ENCODE data around the gene ZBTB38. TPM values are rescaled to one million over a fixed set of nuclear protein-coding genes. Genes with fewer than 3 reads are reported as not detected.

Gene ZBTB38
- total and polyA plus RNA-seq, 2 experiments from 2014 or later, result 8.7 to 11.5 TPM

DNA sequence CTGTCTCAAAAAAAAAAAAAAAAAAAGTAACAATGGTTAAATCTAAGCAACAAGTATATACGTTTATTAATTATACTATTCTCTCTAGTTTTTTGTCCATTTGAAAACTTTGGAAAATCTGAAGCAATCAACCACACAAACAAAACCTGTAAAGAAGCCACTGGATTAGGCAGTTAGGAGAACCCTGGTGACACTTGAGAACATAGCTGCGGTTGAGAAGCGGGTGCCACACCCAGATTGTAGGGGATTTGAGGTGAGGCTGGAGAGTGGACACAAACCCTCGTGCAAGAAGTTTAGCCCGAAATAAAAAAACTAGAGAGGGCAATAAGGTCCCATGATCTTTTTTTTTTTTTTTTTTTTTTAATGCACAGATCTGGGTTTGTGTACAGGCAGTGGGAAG lies 25.9 kb upstream of the ZBTB38 start:
- no peaks in the 10 kb centered on the region for H3K36me3 Mint-ChIP-seq (ENCODE audit: low read depth)
- no peak overlapping the region for H3K4me3 ChIP-seq
- H3K27me3 ChIP-seq (ENCODE audit: insufficient read depth), result no peaks in the 10 kb centered on the region
- no peak for DNase-seq (ENCODE audit: low spot score)
- peaks cover 12% of the 10 kb centered on the region for H3K27me3 Mint-ChIP-seq (ENCODE audit: insufficient read depth, low read depth, poor library complexity)
- H3K4me2 ChIP-seq, result no peak overlapping the region
- no peaks in the 10 kb centered on the region for H4K20me1 ChIP-seq (replicated peaks; ENCODE audit: insufficient read depth)
- no peaks in the 10 kb centered on the region for H3K79me2 ChIP-seq (replicated peaks; ENCODE audit: insufficient read depth)
- no peak overlapping the region for H3K4me3 Mint-ChIP-seq
- H3K36me3 ChIP-seq (ENCODE audit: insufficient read depth), result no peaks in the 10 kb centered on the region
- no peaks in the 10 kb centered on the region for H3K4me1 ChIP-seq (ENCODE audit: insufficient read depth)
- H3K9me3 Mint-ChIP-seq, result no peaks in the 10 kb centered on the region
- no peak overlapping the region for H2AFZ ChIP-seq
- H3K9me2 ChIP-seq (ENCODE audit: insufficient read depth), result peaks cover 9% of the 10 kb centered on the region
- H3F3A ChIP-seq (replicated peaks; ENCODE audit: low read depth), result no peaks in the 10 kb centered on the region
- peaks cover 7% of the 10 kb centered on the region; the same call in 1 of the 3 replicates for H3K4me1 Mint-ChIP-seq
- no peak overlapping the region for H3K27ac Mint-ChIP-seq
- no peak for ATAC-seq
- H3K27ac ChIP-seq (ENCODE audit: low read depth), result no peak overlapping the region
- TF ChIP-seq EZH2 (IDR thresholded peaks at IDR 0.05; ENCODE audit: low read depth, unreplicated experiment) (no peak), JUNB (IDR thresholded peaks at IDR 0.05; ENCODE audit: unreplicated experiment) (no peak), ZNF331 (CRISPR knock-in tag; IDR thresholded peaks at IDR 0.05; ENCODE audit: low read depth) (no peak), CREB1 (CRISPR knock-in tag; IDR thresholded peaks at IDR 0.05; ENCODE audit: low read depth) (no peak), ZNF114 (CRISPR knock-in tag; IDR thresholded peaks at IDR 0.05) (no peak), NANOG (IDR thresholded peaks at IDR 0.05; ENCODE audit: borderline replicate concordance) (no peak), POLR2AphosphoS5 (IDR thresholded peaks at IDR 0.05; ENCODE audit: low read depth) (no peak), STAT1 (IDR thresholded peaks at IDR 0.05; ENCODE audit: unreplicated experiment) (no peak), EZH2phosphoT487 (IDR thresholded peaks at IDR 0.05; ENCODE audit: unreplicated experiment) (no peak)
- TF ChIP-seq, protein P1, sequence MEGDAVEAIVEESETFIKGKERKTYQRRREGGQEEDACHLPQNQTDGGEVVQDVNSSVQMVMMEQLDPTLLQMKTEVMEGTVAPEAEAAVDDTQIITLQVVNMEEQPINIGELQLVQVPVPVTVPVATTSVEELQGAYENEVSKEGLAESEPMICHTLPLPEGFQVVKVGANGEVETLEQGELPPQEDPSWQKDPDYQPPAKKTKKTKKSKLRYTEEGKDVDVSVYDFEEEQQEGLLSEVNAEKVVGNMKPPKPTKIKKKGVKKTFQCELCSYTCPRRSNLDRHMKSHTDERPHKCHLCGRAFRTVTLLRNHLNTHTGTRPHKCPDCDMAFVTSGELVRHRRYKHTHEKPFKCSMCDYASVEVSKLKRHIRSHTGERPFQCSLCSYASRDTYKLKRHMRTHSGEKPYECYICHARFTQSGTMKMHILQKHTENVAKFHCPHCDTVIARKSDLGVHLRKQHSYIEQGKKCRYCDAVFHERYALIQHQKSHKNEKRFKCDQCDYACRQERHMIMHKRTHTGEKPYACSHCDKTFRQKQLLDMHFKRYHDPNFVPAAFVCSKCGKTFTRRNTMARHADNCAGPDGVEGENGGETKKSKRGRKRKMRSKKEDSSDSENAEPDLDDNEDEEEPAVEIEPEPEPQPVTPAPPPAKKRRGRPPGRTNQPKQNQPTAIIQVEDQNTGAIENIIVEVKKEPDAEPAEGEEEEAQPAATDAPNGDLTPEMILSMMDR (conservative IDR thresholded peaks at IDR 0.05; ENCODE audit: low read depth in 2 of 2), result no peak
- TF ChIP-seq, protein P2, sequence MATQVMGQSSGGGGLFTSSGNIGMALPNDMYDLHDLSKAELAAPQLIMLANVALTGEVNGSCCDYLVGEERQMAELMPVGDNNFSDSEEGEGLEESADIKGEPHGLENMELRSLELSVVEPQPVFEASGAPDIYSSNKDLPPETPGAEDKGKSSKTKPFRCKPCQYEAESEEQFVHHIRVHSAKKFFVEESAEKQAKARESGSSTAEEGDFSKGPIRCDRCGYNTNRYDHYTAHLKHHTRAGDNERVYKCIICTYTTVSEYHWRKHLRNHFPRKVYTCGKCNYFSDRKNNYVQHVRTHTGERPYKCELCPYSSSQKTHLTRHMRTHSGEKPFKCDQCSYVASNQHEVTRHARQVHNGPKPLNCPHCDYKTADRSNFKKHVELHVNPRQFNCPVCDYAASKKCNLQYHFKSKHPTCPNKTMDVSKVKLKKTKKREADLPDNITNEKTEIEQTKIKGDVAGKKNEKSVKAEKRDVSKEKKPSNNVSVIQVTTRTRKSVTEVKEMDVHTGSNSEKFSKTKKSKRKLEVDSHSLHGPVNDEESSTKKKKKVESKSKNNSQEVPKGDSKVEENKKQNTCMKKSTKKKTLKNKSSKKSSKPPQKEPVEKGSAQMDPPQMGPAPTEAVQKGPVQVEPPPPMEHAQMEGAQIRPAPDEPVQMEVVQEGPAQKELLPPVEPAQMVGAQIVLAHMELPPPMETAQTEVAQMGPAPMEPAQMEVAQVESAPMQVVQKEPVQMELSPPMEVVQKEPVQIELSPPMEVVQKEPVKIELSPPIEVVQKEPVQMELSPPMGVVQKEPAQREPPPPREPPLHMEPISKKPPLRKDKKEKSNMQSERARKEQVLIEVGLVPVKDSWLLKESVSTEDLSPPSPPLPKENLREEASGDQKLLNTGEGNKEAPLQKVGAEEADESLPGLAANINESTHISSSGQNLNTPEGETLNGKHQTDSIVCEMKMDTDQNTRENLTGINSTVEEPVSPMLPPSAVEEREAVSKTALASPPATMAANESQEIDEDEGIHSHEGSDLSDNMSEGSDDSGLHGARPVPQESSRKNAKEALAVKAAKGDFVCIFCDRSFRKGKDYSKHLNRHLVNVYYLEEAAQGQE (IDR thresholded peaks at IDR 0.05; ENCODE audit: unreplicated experiment), result no peak
- TF ChIP-seq, protein P3, sequence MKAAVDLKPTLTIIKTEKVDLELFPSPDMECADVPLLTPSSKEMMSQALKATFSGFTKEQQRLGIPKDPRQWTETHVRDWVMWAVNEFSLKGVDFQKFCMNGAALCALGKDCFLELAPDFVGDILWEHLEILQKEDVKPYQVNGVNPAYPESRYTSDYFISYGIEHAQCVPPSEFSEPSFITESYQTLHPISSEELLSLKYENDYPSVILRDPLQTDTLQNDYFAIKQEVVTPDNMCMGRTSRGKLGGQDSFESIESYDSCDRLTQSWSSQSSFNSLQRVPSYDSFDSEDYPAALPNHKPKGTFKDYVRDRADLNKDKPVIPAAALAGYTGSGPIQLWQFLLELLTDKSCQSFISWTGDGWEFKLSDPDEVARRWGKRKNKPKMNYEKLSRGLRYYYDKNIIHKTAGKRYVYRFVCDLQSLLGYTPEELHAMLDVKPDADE (IDR thresholded peaks at IDR 0.05), result no peak

Measured in GM23338 (cell line).